Stimulated activated effector memory CD8-positive, alpha-beta T cell treated with anti-CD3 and anti-CD28 coated beads, Interleukin-12 subunit alpha, Interleukin-12 subunit beta, amount 100 ng/mL, for 72 hours (primary cell): Measurements from ENCODE around the gene N4BP2L2.

Experiments
- ATAC-seq: fragments of 150-1000 bp; cut with Tn5 transposase; 2 replicates; pipeline ENCODE4 v1.10.0; 2021
- DNase-seq, 2 donors: peaks; one replicate each; pipeline ENCODE4 v3.0.0; 2021 to 2022; ENCODE audit warnings: low spot score in 2 of 2
- H3K27ac Mint-ChIP-seq: one replicate; pipeline ENCODE4 v1.8.0; 2022; ENCODE audit warnings: mild to moderate bottlenecking, mixed read lengths
- H3K36me3 Mint-ChIP-seq: one replicate; pipeline ENCODE4 v1.8.0; 2022; ENCODE audit warnings: mild to moderate bottlenecking, mixed read lengths
- H3K4me1 Mint-ChIP-seq: one replicate; pipeline ENCODE4 v1.8.0; 2022; ENCODE audit warnings: mixed read lengths
- H3K4me3 Mint-ChIP-seq: one replicate; pipeline ENCODE4 v1.8.0; 2022; ENCODE audit warnings: mild to moderate bottlenecking, mixed read lengths
- H3K9me3 Mint-ChIP-seq: one replicate; pipeline ENCODE4 v1.8.0; 2022; ENCODE audit warnings: mixed read lengths

Gene N4BP2L2

DNA sequence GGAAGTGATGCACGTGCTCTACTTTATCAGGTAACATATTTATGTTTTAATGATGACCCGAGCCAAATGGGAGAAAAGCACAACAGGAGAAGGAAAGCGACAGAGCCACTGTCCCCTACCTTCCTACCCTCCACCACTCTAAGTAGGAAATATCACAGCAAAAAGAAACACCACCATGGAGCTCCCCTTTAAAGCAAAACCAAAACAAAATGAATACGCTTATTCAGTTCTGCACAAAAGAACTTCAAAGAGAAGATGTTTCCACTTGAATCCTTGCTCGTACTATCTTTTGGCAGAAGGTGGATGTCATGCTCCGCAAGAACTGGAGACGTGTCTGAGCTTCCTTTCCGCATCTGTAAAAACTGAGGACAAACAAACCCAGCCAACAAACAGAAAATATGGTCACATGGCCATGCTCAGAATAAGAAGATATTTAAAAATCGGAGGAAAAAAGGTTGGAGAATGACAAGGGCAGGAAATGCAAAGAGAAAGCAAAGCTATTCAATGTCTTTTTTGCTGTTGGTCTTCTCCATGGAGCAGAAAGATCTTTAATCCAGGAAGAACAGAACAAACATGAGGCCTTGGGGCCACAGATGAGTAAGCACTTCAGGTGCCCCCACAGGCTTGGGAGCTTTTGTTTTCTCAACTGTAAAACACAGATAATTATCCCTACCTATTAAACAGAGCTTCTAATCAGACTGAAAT lies 130.1 kb downstream of the N4BP2L2 start:
- Mint-ChIP-seq H3K4me3 (peak overlapping the region; percentile 36), H3K36me3 (peaks cover 56% of the 10 kb centered on the region), H3K27ac (peak overlapping the region; percentile 69), H3K9me3 (no peaks in the 10 kb centered on the region), H3K4me1 (peaks cover 25% of the 10 kb centered on the region)
- DNase-seq (no peak), ATAC-seq (no peak)

DNA sequence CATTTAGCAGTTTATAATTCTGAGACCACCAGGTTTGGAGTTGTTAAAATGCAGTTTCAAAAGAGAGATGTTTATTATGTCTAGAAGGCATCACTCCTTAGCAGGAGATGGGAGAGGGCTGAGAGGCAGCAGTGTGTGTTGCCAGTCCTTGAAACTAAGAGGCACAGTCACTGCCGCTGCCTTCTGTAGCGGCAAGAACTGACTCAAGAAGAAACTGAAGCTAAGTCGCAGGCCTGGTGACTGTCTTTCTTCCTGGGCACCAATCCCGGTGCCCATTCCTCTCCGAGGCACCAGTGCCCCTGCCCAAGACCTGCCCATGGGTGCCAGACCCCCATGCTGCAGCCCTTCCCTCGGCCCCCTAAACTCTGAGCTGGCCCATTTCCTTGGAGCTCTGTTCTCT lies 130.7 kb downstream of the N4BP2L2 start:
- ATAC-seq (peak; percentile 78), DNase-seq (no peak)
- Mint-ChIP-seq H3K4me1 (peaks cover 25% of the 10 kb centered on the region), H3K4me3 (peak overlapping the region; percentile 36), H3K27ac (peak overlapping the region; percentile 69), H3K9me3 (no peaks in the 10 kb centered on the region), H3K36me3 (peaks cover 62% of the 10 kb centered on the region)

- Mint-ChIP-seq H3K4me1 (peaks cover 7% of the 10 kb centered on the region), H3K36me3 (peaks cover 89% of the 10 kb centered on the region)
- ATAC-seq, result no peak
Measured at GRCh38 chr13:32403108-32403507, 135.5 kb downstream of the N4BP2L2 start.

DNA sequence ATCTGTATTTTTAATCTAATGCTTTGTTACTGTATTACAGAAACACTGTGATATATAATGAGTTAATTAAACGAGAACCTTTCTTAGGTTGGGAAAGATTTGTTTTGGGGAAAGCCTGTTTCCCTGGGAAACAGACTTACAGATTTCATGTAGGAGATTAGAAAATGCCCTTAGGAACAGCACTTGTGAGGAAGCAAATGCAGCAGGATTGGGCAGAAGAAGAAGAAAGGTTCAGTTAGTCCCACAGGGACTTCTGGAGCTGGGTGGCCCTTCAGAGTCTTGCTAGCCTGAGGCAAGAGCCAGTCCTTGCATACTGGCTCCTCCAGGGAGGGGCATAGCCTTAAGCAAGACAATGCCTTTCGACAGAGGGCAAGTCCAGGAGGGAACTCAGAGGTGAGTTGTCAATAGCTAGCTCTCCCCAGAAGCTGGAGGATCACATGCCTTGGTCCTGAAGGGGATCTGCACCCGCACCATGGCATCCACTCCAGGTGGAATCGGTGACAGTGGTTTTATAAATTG lies 147.4 kb downstream of the N4BP2L2 start:
- Mint-ChIP-seq H3K9me3 (no peaks in the 10 kb centered on the region), H3K27ac (peak overlapping the region; percentile 17), H3K36me3 (peaks cover 11% of the 10 kb centered on the region), H3K4me3 (no peak overlapping the region), H3K4me1 (peaks cover 11% of the 10 kb centered on the region)
- DNase-seq (no peak), ATAC-seq (no peak)

More at GRCh38 chr13:32403108-32403507, 135.5 kb downstream of the N4BP2L2 start:
- DNase-seq, result no peak
- H3K4me3 Mint-ChIP-seq, result no peak overlapping the region
- no peak overlapping the region for H3K27ac Mint-ChIP-seq
- no peaks in the 10 kb centered on the region for H3K9me3 Mint-ChIP-seq

GRCh38 chr13:32390484-32390883 lies 148.1 kb downstream of the N4BP2L2 start:
- Mint-ChIP-seq H3K4me1 (peaks cover 11% of the 10 kb centered on the region), H3K27ac (peak overlapping the region; percentile 17), H3K36me3 (peaks cover 6% of the 10 kb centered on the region), H3K4me3 (peak overlapping the region; percentile 9), H3K9me3 (no peaks in the 10 kb centered on the region)
- ATAC-seq (no peak), DNase-seq (no peak)

DNA sequence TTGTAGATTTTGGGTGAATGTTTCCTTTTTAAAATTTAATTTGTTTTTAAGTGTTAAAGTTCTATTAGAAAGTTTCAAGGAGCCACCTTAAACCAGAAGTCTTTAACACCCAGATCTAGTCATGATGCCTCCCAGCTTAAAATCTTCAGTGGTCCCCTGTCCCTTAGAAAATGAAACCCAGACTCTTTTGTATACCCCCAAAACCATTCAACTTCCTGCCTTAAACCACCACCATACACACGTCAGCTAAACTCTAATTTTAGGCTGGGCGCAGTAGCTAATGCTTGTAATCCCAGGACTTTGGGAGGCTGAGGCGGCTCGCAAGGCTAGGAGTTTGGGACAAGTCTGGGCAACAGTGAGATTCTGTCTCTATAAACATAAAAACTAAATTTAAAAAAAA lies 148.5 kb downstream of the N4BP2L2 start:
- ATAC-seq, result peak; percentile 86
- Mint-ChIP-seq H3K9me3 (no peaks in the 10 kb centered on the region), H3K4me3 (peak overlapping the region; percentile 9), H3K4me1 (peaks cover 11% of the 10 kb centered on the region), H3K36me3 (peaks cover 6% of the 10 kb centered on the region), H3K27ac (peak overlapping the region; percentile 17)
- no peak for DNase-seq

DNA sequence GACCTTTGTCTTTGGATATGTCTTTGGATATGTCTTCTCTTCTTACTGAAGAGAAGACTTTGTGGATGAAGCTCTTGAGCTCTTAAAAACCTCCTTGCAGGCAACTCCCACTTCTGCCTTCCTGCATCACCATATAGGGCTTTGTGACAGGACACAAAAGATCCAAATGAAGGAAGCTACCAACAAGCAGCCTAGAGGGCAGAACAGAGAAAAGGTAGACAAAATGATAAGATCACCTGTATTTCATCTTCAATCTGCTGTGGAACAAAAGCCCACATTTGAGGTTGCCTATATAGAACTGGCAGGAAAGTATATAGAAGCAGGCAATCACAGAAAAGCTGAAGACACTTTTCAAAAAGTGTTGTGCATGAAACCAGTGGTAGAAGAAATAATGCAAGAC lies 153.2 kb downstream of the N4BP2L2 start:
- DNase-seq, result no peak
- Mint-ChIP-seq H3K4me3 (no peak overlapping the region), H3K4me1 (peaks cover 7% of the 10 kb centered on the region), H3K27ac (no peak overlapping the region), H3K36me3 (peaks cover 11% of the 10 kb centered on the region), H3K9me3 (no peaks in the 10 kb centered on the region)
- no peak for ATAC-seq

- no peaks in the 10 kb centered on the region for H3K4me1 Mint-ChIP-seq
- H3K27ac Mint-ChIP-seq, result no peak overlapping the region
- no peak for ATAC-seq
- H3K4me3 Mint-ChIP-seq, result no peak overlapping the region
- H3K36me3 Mint-ChIP-seq, result peaks cover 14% of the 10 kb centered on the region
- no peaks in the 10 kb centered on the region for H3K9me3 Mint-ChIP-seq
- no peak for DNase-seq
Measured at GRCh38 chr13:32384702-32385101, 153.9 kb downstream of the N4BP2L2 start.

GRCh38 chr13:32383836-32384618 lies 154.6 kb downstream of the N4BP2L2 start:
- Mint-ChIP-seq H3K9me3 (no peaks in the 10 kb centered on the region), H3K4me3 (no peak overlapping the region), H3K27ac (no peak overlapping the region), H3K4me1 (no peaks in the 10 kb centered on the region), H3K36me3 (peaks cover 13% of the 10 kb centered on the region)
- ATAC-seq (no peak), DNase-seq (no peak)
